WERI-Rb-1 (cell line): Measurements from ENCODE around the gene GDNF.
"Not testable (repeated sequence)": the region's sequence is repeated elsewhere in the genome, so short reads cannot be mapped to it uniquely, and the experiment has no call there.

Experiments used
- DNase-seq: peaks from one replicate; pipeline ENCODE4 v3.0.0-alpha.2; 2020
- H3K27ac ChIP-seq: fragments of 250-450 bp; sonication (Bioruptor Pico); 2 replicates; pipeline ENCODE4 v1.5.1; 2020; ENCODE audit warnings: mild to moderate bottlenecking, moderate library complexity
- H3K27me3 ChIP-seq: fragments of 250-450 bp; sonication (Bioruptor Pico); 2 replicates; pipeline ENCODE4 v1.5.1; 2021; ENCODE audit warnings: mild to moderate bottlenecking, low read depth, moderate library complexity; ENCODE audit not compliant: insufficient read depth, severe bottlenecking
- H3K36me3 ChIP-seq: fragments of 250-450 bp; sonication (Bioruptor Pico); 2 replicates; pipeline ENCODE4 v1.5.1; 2020; ENCODE audit warnings: mild to moderate bottlenecking, moderate library complexity
- H3K4me3 ChIP-seq: 2 replicates; pipeline ENCODE4 v1.5.1; 2011; ENCODE audit warnings: low read depth, mild to moderate bottlenecking, control low read depth, low read length
- H3K9me3 ChIP-seq: fragments of 250-450 bp; sonication (Bioruptor Pico); 2 replicates; pipeline ENCODE4 v1.5.1; 2021; ENCODE audit warnings: mild to moderate bottlenecking, moderate library complexity; ENCODE audit not compliant: severe bottlenecking
- TF ChIP-seq, protein P1 (sequence below): IDR thresholded peaks from 2 replicates; pipeline ENCODE4 v1.5.1; 2011; ENCODE audit warnings: low read depth, mild to moderate bottlenecking, control low read depth, inconsistent platforms, low read length

The GDNF gene

DNA sequence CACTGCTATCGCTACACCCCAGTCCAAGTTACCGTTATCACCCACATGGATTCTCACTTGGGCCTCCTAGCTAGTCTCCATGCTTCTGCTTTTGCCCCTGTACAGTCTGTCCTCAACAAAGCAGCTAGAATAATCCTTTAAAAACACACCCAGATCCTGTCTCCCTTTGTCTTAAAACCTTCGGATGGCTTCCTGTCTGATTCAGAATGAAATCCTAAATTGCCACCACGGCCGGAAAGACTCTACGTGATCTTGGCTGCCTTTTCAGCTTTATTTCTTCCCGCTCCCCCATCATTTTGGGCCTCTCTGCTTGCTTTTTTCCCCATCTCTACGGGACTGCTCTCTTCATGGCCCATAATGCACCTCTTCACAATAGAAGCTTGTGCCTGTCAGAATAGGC, 33.4 kb downstream of the GDNF start:
- no peak for DNase-seq
- H3K9me3 ChIP-seq: no peaks in the 10 kb centered on the region
- H3K27ac ChIP-seq: no peak overlapping the region
- no peaks in the 10 kb centered on the region for H3K27me3 ChIP-seq
- TF ChIP-seq, protein P1, sequence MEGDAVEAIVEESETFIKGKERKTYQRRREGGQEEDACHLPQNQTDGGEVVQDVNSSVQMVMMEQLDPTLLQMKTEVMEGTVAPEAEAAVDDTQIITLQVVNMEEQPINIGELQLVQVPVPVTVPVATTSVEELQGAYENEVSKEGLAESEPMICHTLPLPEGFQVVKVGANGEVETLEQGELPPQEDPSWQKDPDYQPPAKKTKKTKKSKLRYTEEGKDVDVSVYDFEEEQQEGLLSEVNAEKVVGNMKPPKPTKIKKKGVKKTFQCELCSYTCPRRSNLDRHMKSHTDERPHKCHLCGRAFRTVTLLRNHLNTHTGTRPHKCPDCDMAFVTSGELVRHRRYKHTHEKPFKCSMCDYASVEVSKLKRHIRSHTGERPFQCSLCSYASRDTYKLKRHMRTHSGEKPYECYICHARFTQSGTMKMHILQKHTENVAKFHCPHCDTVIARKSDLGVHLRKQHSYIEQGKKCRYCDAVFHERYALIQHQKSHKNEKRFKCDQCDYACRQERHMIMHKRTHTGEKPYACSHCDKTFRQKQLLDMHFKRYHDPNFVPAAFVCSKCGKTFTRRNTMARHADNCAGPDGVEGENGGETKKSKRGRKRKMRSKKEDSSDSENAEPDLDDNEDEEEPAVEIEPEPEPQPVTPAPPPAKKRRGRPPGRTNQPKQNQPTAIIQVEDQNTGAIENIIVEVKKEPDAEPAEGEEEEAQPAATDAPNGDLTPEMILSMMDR: no peak
- no peak overlapping the region for H3K4me3 ChIP-seq
- no peaks in the 10 kb centered on the region for H3K36me3 ChIP-seq

DNA sequence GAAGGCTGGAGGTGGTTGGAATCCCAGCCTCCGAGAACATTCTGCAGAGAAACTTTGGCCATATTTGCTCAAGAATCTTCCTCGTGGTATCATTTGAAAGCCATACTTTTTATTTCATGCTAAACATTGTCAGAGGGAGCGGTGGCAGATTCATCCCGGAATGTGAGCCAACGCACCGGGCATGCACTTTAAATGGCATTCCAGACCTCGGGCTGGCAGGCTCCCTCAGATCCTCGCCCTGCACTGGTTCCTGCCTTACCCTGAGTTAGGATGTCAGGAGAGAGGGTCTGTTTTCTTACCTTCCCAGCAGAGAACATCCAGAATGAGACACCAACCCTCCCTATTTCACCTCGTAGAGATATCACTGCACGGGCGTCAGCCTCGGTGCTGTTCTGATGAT, 33.8 kb downstream of the GDNF start:
- no peaks in the 10 kb centered on the region for H3K27me3 ChIP-seq
- no peak overlapping the region for H3K27ac ChIP-seq
- H3K36me3 ChIP-seq: no peaks in the 10 kb centered on the region
- H3K4me3 ChIP-seq: no peak overlapping the region
- H3K9me3 ChIP-seq: no peaks in the 10 kb centered on the region
- DNase-seq: no peak
- TF ChIP-seq, protein P1: no peak

DNA sequence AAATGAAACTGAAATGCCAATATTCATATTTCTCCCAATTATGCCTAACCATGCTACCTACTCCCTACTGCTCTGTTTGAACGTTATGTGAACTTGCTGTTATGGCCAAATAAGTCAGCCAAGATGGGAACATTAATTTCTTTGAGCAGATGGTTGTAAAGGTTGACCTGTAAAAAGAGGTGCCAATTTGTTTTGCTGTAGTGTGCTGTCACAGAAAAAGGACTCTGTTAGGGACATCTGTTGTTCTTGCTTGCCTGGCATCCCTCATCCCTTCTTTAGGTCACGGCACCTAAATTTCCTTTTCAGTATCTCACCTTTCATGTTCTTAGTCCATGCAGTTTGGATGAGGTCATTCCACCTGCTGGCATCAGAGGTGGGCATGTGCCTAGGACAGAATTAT, 35.4 kb downstream of the GDNF start:
- Histone ChIP-seq H3K9me3 (no peaks in the 10 kb centered on the region), H3K27ac (no peak overlapping the region), H3K36me3 (no peaks in the 10 kb centered on the region), H3K27me3 (no peaks in the 10 kb centered on the region), H3K4me3 (no peak overlapping the region)
- DNase-seq: no peak
- TF ChIP-seq, protein P1: no peak

DNA sequence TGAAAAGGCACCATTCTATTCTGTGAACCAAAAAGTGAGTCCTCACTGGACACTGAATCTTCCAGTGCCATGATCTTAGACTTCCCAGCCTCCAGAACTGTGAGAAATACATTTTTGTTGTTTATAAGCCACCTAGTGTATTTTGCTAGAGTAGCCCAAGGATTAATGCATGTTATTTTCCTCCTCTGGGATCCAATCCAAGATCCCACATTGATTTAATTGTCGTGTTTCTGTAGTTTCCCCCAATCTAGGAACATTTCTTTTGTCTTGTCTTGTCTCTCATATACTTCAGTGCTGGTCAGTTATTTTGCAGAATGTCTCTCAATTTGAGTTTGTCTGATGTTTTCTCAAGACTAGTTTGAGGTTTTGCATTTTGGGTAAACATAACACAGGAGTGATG, 36.4 kb downstream of the GDNF start:
- DNase-seq: no peak
- Histone ChIP-seq H3K27ac (no peak overlapping the region), H3K4me3 (no peak overlapping the region), H3K27me3 (no peaks in the 10 kb centered on the region), H3K9me3 (no peaks in the 10 kb centered on the region), H3K36me3 (no peaks in the 10 kb centered on the region)
- TF ChIP-seq, protein P1: no peak

DNA sequence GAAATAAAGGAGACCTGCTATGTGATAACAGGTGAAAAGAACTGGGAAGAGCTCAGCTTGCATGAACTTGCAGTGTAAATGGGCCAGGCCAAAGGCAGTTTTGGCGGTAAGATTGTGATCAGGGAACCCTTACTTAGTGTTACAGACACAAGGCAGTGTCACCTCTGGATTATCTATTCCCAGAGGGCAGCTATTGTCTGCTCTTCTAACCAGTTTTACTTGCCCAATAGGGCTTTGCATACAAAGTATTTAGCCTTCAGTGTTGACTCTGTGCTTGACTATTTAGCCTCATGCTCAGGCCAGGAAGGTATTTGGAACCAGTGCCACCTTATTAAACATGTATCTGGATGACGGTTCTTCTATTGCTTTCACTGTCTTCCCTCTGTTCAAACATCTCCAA, 38.3 kb downstream of the GDNF start:
- H3K36me3 ChIP-seq: no peaks in the 10 kb centered on the region
- no peak for DNase-seq
- peaks cover 2% of the 10 kb centered on the region for H3K9me3 ChIP-seq
- no peak overlapping the region for H3K27ac ChIP-seq
- no peak overlapping the region for H3K4me3 ChIP-seq
- H3K27me3 ChIP-seq: no peaks in the 10 kb centered on the region
- TF ChIP-seq, protein P1: no peak

DNA sequence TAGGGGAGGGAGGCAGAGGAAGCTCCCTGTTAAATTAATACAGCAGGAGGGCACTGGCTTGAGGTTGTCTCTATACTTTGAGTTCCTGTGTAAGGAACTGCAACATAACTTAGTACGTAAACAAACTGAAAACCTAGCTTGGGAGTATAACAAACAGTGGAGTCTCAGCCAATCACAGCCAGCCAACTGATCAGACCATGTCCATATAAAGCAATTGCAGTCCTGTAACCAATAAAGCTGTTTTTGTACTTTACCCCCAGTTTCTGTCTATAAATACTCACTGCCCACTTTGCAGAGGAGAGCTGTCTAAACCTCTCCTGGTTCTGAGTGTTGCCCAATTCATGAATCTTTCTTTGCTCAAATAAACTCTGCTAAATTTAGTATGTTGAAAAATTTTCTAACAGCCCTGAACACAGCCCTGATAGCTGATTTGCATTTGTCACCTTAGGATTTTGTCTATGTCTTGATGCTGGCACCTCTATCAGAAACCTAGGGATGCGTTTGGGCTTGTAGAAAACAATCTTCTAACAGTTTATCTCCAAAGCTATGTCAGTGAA, 39.9 kb downstream of the GDNF start:
- Histone ChIP-seq H3K27ac (no peak overlapping the region), H3K9me3 (peaks cover 12% of the 10 kb centered on the region), H3K27me3 (no peaks in the 10 kb centered on the region), H3K4me3 (no peak overlapping the region), H3K36me3 (no peaks in the 10 kb centered on the region)
- TF ChIP-seq, protein P1: no peak
- DNase-seq: no peak

DNA sequence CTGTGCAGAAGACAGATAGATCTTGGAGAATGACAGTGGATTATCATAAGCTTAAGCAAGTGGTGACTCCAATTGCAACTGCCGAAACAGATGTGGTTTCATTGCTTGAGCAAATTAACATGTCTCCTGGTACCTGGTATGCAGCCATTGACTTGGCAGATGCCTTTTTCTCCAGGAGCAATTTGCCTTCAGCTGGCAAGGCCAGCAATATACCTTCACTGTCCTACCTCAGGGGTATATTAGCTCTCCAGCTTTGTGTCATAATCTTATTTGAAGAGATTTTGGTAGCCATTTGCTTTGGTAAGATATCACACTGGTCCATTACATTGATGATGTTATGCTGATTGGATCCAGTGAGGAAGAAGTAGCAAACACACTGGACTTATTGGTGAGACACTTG, 43.4 kb downstream of the GDNF start:
- not testable (repeated sequence) for H3K36me3 ChIP-seq, H3K27ac ChIP-seq, DNase-seq, H3K27me3 ChIP-seq, H3K4me3 ChIP-seq
- H3K9me3 ChIP-seq: peaks cover 17% of the 10 kb centered on the region

DNA sequence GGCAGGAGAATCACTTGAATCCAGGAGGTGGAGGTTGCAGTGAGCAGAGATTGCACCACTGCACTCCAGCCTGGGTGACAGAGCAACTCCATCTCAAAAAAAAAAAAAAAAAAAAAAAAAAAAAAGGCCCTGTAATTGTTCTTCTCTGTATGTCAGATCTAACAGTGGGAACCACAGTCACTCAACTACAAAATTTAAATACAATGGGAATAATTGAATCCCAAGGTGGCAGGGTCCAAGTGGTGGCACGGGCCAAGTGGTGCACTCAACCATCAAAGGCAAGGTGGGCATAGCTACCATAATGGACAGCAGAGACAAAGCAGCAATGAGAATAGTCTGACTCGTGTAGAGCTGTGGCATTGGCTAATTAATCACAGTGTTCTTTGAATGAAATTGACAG, 44.5 kb downstream of the GDNF start:
- not testable (repeated sequence) for H3K36me3 ChIP-seq, H3K27me3 ChIP-seq

More for the DNA sequence above, 44.5 kb downstream of the GDNF start:
- not testable (repeated sequence) for H3K27ac ChIP-seq, DNase-seq, H3K4me3 ChIP-seq
- H3K9me3 ChIP-seq: peaks cover 17% of the 10 kb centered on the region
